Measurements from ENCODE around the gene FLVCR2. TPM values are rescaled to one million over a fixed set of nuclear protein-coding genes. Genes with fewer than 3 reads are reported as not detected.

FLVCR2 gene
- total and polyA plus RNA-seq, 2 experiments from 2014 or later = 1.4 to 3.1 TPM

DNA sequence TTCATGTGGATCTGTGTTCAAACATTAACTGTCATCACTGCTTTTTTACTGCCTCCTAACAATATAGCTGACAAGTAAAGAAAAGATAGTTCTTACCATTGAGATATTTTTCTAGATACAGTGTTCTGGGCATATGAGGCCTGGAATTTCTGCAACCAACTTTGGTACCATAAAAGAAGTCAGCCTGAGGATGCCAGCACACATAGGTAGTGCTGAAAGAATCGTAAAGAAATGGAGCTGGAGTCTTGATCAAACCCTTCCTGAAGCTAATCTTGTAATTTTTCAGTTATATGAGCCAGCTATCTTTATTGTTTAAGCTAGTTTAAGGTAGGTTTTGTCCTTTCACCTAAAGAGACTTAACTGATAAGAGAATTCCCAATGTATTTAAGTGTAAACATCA is 70.9 kb downstream of the FLVCR2 start:
- H3K4me3 ChIP-seq = no peak overlapping the region
- H2AFZ ChIP-seq = no peak overlapping the region
- DNase-seq (ENCODE audit: low spot score) (no peak), ATAC-seq (no peak)
- no peak for TF ChIP-seq ZNF462 (CRISPR knock-in tag; IDR thresholded peaks at IDR 0.05)
- no peak for TF ChIP-seq POLR2AphosphoS5 (IDR thresholded peaks at IDR 0.05; ENCODE audit: low read depth)
- no peak for TF ChIP-seq EZH2phosphoT487 (IDR thresholded peaks at IDR 0.05; ENCODE audit: unreplicated experiment)
- TF ChIP-seq ZNF331 (CRISPR knock-in tag; IDR thresholded peaks at IDR 0.05; ENCODE audit: low read depth) = no peak
- TF ChIP-seq NANOG (IDR thresholded peaks at IDR 0.05; ENCODE audit: borderline replicate concordance) = no peak
- TF ChIP-seq EZH2 (IDR thresholded peaks at IDR 0.05; ENCODE audit: low read depth, unreplicated experiment) = no peak
- no peak for TF ChIP-seq ZNF114 (CRISPR knock-in tag; IDR thresholded peaks at IDR 0.05)
- TF ChIP-seq CTCF (conservative IDR thresholded peaks at IDR 0.05; ENCODE audit: low read depth in 2 of 2) = no peak
- no peak overlapping the region for H3K27ac ChIP-seq (ENCODE audit: low read depth)
- no peaks in the 10 kb centered on the region for H3K79me2 ChIP-seq (replicated peaks; ENCODE audit: insufficient read depth)
- H3K9me3 Mint-ChIP-seq = no peaks in the 10 kb centered on the region; the same call in 1 of the 3 replicates
- no peaks in the 10 kb centered on the region for H3K4me1 ChIP-seq (ENCODE audit: insufficient read depth)
- no peaks in the 10 kb centered on the region for H3F3A ChIP-seq (replicated peaks; ENCODE audit: low read depth)
- no peaks in the 10 kb centered on the region for H3K9me2 ChIP-seq (ENCODE audit: insufficient read depth)
- no peaks in the 10 kb centered on the region for H3K27me3 ChIP-seq (ENCODE audit: insufficient read depth)
- peaks cover 2% of the 10 kb centered on the region for H3K27me3 Mint-ChIP-seq (ENCODE audit: insufficient read depth, low read depth, poor library complexity)
- no peak overlapping the region for H3K4me3 Mint-ChIP-seq
- no peak overlapping the region for H3K4me2 ChIP-seq
- peaks cover 4% of the 10 kb centered on the region; the same call in 1 of the 2 replicates for H4K20me1 ChIP-seq (replicated peaks; ENCODE audit: insufficient read depth)
- no peak overlapping the region for H3K27ac Mint-ChIP-seq
- H3K4me1 Mint-ChIP-seq = 0 out of 3 replicates have a peak, but pooled peaks cover 2% of the 10 kb centered on the region
- H3K36me3 Mint-ChIP-seq (ENCODE audit: low read depth) = peaks cover 51% of the 10 kb centered on the region
- peaks cover 36% of the 10 kb centered on the region for H3K36me3 ChIP-seq (ENCODE audit: insufficient read depth)
